HepG2 (cell line): ENCODE results near the gene MRS2. TPM values are rescaled to one million over a fixed set of nuclear protein-coding genes. Genes with fewer than 3 reads are reported as not detected.
A peak's percentile ranks its signal among the peaks of the same experiment; 100 is the strongest.

Source experiments
- EEA1 ChIP-seq: sonication (generic); formaldehyde crosslinking; IDR thresholded peaks from 2 replicates; pipeline ENCODE4 v1.5.1; 2020; ENCODE audit warnings: mild to moderate bottlenecking, missing genetic modification reagents, borderline replicate concordance
- ELF4 ChIP-seq: sonication (generic); formaldehyde crosslinking; IDR thresholded peaks from 2 replicates; pipeline ENCODE4 v1.5.0; 2020; ENCODE audit warnings: missing genetic modification reagents, mild to moderate bottlenecking, moderate library complexity, borderline replicate concordance
- KLF6 ChIP-seq: IDR thresholded peaks from 2 replicates; pipeline ENCODE4 v1.8.0; 2016; ENCODE audit warnings: missing biosample characterization, missing genetic modification reagents
- PHF21A ChIP-seq: sonication (generic); formaldehyde crosslinking; IDR thresholded peaks from 2 replicates; pipeline ENCODE4 v1.5.0; 2020; ENCODE audit warnings: mild to moderate bottlenecking, missing genetic modification reagents
- SIX1 ChIP-seq: sonication (generic); formaldehyde crosslinking; IDR thresholded peaks from 2 replicates; pipeline ENCODE4 v1.4.0; 2020; ENCODE audit warnings: missing genetic modification reagents, borderline replicate concordance
- SP140L ChIP-seq: sonication (generic); formaldehyde crosslinking; IDR thresholded peaks from 2 replicates; pipeline ENCODE4 v1.4.0; 2020; ENCODE audit warnings: missing genetic modification reagents, borderline replicate concordance
- SRSF1 ChIP-seq: fragments of 200-400 bp; formaldehyde crosslinking; optimal IDR thresholded peaks from 2 replicates; pipeline ENCODE3; 2017; ENCODE audit warnings: mild to moderate bottlenecking, low read depth, low read length, moderate library complexity
- TEAD2 ChIP-seq: sonication (generic); formaldehyde crosslinking; IDR thresholded peaks from 2 replicates; pipeline ENCODE4 v1.9.0; 2021; ENCODE audit warnings: missing genetic modification reagents
- TOPORS ChIP-seq: sonication (generic); formaldehyde crosslinking; IDR thresholded peaks from 2 replicates; pipeline ENCODE4 v1.8.0; 2023; ENCODE audit warnings: mild to moderate bottlenecking, missing genetic modification reagents
- ZKSCAN8 ChIP-seq: IDR thresholded peaks from 2 replicates; pipeline ENCODE4 v1.6.1; 2016; ENCODE audit warnings: borderline replicate concordance, missing genetic modification reagents, missing compliant biosample characterization
- ZNF230 ChIP-seq: sonication (generic); formaldehyde crosslinking; IDR thresholded peaks from 2 replicates; pipeline ENCODE4 v1.4.0; 2020; ENCODE audit warnings: mild to moderate bottlenecking, missing genetic modification reagents
- ZNF274 ChIP-seq: sonication (generic); formaldehyde crosslinking; IDR thresholded peaks from 2 replicates; pipeline ENCODE4 v1.5.1; 2020; ENCODE audit warnings: mild to moderate bottlenecking, missing genetic modification reagents
- ZNF761 ChIP-seq: sonication (generic); formaldehyde crosslinking; conservative IDR thresholded peaks from 2 replicates; pipeline ENCODE4 v1.4.0; 2020; ENCODE audit warnings: mild to moderate bottlenecking, missing genetic modification reagents
- ZSCAN25 ChIP-seq: sonication (generic); formaldehyde crosslinking; IDR thresholded peaks from 2 replicates; pipeline ENCODE4 v1.8.0; 2022; ENCODE audit warnings: mild to moderate bottlenecking, missing genetic modification reagents
- polyA plus RNA-seq, 8 experiments: library from polyadenylated mRNA; depleted of rRNA in 3 of 8; stranded (reverse) in 7 of 8; unstranded in 1 of 8; fragments of >200 nt; fragmentation: Illumina TruSeq in 4 of 8; extraction: Trizol in 4 of 8; gene quantifications; 2 replicates each; pipeline versions ENCODE4 v1.2.1 to v1.2.3, GENCODE V29; 2011 to 2016; ENCODE audit warnings: low read depth in 4 of 8, missing spikeins in 1 of 8, mixed read lengths in 1 of 8; ENCODE audit not compliant: insufficient read depth in 1 of 8
- total RNA-seq, 5 experiments: library from RNA; depleted of rRNA; stranded (reverse); fragments of >200 nt; fragmentation: Illumina TruSeq; extraction: Trizol; gene quantifications; 2 replicates each; pipeline ENCODE4 v1.2.3, GENCODE V29; 2016; ENCODE audit warnings: low read depth in 1 of 5
- TF ChIP-seq, protein P1 (sequence below): sonication (generic); formaldehyde crosslinking; conservative IDR thresholded peaks from 2 replicates; pipeline ENCODE4 v1.8.0; 2022; ENCODE audit warnings: mild to moderate bottlenecking, moderate library complexity, missing genetic modification reagents
- TF ChIP-seq, protein P2 (sequence below): sonication (generic); formaldehyde crosslinking; IDR thresholded peaks from 2 replicates; pipeline ENCODE4 v1.5.0; 2020; ENCODE audit warnings: missing genetic modification reagents
- TF ChIP-seq, protein P3 (sequence below): fragments of 450-650 bp; IDR thresholded peaks from 2 replicates; pipeline ENCODE4 v1.6.1; 2017
- TF ChIP-seq, protein P4 (sequence below): sonication (generic); formaldehyde crosslinking; conservative IDR thresholded peaks from 2 replicates; pipeline ENCODE4 v1.5.0; 2020; ENCODE audit warnings: missing genetic modification reagents
- TF ChIP-seq, protein P5 (sequence below): sonication (generic); formaldehyde crosslinking; IDR thresholded peaks from 2 replicates; pipeline ENCODE4 v1.5.0; 2020; ENCODE audit warnings: mild to moderate bottlenecking, missing genetic modification reagents

MRS2 gene
- total and polyA plus RNA-seq, 2 of the 13 experiments (the other 11 are each of a cell fraction or from before 2014, with no cell fraction given): 31.1 to 83.8 TPM

DNA sequence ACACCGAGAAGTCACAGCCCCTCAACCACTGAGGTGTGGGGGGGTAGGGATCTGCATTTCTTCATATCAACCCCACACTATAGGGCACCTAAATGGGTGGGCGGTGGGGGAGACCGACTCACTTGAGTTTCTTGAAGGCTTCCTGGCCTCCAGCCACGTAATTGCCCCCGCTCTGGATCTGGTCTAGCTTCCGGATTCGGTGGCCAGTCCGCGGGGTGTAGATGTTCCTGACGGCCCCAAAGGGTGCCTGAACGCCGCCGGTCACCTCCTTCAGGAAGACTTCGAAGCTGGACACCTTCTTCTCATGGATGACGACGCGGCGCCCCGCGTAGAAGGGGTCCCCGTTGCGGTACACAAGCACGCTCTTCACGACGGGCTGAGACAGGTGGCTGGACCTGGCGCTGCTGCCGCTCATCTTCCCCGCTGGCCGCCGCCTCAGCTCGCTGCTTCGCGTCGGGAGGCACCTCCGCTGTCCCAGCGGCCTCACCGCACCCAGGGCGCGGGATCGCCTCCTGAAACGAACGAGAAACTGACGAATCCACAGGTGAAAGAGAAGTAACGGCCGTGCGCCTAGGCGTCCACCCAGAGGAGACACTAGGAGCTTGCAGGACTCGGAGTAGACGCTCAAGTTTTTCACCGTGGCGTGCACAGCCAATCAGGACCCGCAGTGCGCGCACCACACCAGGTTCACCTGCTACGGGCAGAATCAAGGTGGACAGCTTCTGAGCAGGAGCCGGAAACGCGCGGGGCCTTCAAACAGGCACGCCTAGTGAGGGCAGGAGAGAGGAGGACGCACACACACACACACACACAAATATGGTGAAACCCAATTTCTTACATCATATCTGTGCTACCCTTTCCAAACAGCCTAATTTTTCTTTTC lies 45.2 kb upstream of the MRS2 start, which contains the start of gene DCDC2 (continued):
- TF ChIP-seq, protein P1, sequence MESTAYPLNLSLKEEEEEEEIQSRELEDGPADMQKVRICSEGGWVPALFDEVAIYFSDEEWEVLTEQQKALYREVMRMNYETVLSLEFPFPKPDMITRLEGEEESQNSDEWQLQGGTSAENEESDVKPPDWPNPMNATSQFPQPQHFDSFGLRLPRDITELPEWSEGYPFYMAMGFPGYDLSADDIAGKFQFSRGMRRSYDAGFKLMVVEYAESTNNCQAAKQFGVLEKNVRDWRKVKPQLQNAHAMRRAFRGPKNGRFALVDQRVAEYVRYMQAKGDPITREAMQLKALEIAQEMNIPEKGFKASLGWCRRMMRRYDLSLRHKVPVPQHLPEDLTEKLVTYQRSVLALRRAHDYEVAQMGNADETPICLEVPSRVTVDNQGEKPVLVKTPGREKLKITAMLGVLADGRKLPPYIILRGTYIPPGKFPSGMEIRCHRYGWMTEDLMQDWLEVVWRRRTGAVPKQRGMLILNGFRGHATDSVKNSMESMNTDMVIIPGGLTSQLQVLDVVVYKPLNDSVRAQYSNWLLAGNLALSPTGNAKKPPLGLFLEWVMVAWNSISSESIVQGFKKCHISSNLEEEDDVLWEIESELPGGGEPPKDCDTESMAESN: peak; percentile 93
- TF ChIP-seq ZNF761 (CRISPR knock-in tag) (peak; percentile 96), ZKSCAN8 (CRISPR knock-in tag) (no peak), SIX1 (CRISPR knock-in tag) (peak; percentile 33; the same call in 1 of the 2 replicates), TEAD2 (CRISPR knock-in tag) (no peak), ELF4 (CRISPR knock-in tag) (peak; percentile 68), ZNF274 (CRISPR knock-in tag) (peak; percentile 95), SP140L (CRISPR knock-in tag) (no peak), SRSF1 (no peak), TOPORS (peak; percentile 53; the same call in 1 of the 2 replicates), ZSCAN25 (CRISPR knock-in tag) (0 out of 2 replicates have a peak, but pooled peaks have one; percentile 29), PHF21A (CRISPR knock-in tag) (peak; percentile 73; the same call in 1 of the 2 replicates), EEA1 (CRISPR knock-in tag) (no peak), ZNF230 (peak; percentile 99; the same call in 1 of the 2 replicates), KLF6 (CRISPR knock-in tag) (peak; percentile 81)
- TF ChIP-seq, protein P2, sequence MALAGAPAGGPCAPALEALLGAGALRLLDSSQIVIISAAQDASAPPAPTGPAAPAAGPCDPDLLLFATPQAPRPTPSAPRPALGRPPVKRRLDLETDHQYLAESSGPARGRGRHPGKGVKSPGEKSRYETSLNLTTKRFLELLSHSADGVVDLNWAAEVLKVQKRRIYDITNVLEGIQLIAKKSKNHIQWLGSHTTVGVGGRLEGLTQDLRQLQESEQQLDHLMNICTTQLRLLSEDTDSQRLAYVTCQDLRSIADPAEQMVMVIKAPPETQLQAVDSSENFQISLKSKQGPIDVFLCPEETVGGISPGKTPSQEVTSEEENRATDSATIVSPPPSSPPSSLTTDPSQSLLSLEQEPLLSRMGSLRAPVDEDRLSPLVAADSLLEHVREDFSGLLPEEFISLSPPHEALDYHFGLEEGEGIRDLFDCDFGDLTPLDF (CRISPR knock-in tag): no peak; the same call in 1 of the 2 replicates
- TF ChIP-seq, protein P3, sequence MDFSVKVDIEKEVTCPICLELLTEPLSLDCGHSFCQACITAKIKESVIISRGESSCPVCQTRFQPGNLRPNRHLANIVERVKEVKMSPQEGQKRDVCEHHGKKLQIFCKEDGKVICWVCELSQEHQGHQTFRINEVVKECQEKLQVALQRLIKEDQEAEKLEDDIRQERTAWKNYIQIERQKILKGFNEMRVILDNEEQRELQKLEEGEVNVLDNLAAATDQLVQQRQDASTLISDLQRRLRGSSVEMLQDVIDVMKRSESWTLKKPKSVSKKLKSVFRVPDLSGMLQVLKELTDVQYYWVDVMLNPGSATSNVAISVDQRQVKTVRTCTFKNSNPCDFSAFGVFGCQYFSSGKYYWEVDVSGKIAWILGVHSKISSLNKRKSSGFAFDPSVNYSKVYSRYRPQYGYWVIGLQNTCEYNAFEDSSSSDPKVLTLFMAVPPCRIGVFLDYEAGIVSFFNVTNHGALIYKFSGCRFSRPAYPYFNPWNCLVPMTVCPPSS: no peak
- TF ChIP-seq, protein P4, sequence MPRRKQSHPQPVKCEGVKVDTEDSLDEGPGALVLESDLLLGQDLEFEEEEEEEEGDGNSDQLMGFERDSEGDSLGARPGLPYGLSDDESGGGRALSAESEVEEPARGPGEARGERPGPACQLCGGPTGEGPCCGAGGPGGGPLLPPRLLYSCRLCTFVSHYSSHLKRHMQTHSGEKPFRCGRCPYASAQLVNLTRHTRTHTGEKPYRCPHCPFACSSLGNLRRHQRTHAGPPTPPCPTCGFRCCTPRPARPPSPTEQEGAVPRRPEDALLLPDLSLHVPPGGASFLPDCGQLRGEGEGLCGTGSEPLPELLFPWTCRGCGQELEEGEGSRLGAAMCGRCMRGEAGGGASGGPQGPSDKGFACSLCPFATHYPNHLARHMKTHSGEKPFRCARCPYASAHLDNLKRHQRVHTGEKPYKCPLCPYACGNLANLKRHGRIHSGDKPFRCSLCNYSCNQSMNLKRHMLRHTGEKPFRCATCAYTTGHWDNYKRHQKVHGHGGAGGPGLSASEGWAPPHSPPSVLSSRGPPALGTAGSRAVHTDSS: no peak
- TF ChIP-seq, protein P5, sequence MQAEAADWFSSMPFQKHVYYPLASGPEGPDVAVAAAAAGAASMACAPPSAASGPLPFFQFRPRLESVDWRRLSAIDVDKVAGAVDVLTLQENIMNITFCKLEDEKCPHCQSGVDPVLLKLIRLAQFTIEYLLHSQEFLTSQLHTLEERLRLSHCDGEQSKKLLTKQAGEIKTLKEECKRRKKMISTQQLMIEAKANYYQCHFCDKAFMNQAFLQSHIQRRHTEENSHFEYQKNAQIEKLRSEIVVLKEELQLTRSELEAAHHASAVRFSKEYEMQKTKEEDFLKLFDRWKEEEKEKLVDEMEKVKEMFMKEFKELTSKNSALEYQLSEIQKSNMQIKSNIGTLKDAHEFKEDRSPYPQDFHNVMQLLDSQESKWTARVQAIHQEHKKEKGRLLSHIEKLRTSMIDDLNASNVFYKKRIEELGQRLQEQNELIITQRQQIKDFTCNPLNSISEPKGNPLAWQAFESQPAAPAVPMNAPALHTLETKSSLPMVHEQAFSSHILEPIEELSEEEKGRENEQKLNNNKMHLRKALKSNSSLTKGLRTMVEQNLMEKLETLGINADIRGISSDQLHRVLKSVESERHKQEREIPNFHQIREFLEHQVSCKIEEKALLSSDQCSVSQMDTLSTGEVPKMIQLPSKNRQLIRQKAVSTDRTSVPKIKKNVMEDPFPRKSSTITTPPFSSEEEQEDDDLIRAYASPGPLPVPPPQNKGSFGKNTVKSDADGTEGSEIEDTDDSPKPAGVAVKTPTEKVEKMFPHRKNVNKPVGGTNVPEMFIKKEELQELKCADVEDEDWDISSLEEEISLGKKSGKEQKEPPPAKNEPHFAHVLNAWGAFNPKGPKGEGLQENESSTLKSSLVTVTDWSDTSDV (CRISPR knock-in tag): peak; percentile 68; the same call in 1 of the 2 replicates
